Activated T-cell treated with anti-CD3 and anti-CD28 coated beads, Interleukin-2, amount 50 U/mL, for 1 hour (primary cell): Measurements from ENCODE around the gene ULK2.

ENCODE experiments used
- DNase-seq: peaks from one replicate; pipeline ENCODE4 v3.0.0-alpha.2; 2020

Gene ULK2

DNA sequence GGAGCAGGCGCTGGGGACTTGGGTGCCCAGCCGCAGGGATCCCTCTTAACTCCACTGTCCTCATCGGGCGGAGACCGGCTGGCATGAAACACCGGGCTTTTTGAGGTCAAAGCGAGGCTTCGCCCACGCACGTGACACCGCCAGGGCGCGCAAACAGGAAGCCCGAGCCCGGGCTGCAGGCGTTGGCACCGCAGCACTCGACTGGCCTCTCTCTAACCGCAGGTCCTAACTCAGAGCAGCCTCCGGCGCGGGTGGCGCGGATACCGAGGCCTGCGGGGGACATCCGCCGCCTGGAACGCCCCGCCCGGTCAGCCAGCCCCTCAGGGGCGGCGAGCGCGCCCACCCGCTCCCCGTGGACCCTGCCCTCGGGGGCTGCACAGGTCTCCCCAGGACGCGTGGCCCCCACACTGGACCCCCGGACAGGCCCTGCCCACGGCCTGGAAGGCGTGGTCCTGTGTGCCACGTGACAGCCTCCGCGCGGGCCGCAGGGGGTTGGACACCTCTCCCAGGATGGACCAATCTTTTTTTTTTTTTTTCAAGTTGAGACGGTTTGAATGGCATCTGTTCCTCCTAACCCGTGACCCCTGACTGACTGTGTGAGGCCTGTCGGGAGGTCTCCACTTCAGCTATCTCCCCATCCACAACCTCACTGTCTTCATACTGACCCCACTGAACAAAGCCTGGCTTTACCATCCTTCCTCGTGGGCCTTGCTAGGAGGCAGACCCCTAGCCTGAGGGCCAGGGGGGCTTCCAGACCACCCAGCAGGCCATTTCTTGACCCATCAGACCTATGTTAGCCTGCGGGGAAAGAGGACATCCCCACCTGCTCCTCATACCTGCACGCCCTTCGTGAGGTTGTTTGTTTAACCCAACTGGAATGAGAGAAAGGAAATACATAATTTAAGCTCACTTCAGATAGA is 143.0 kb downstream of the ULK2 start:
- DNase-seq, result peak; percentile 49

DNA sequence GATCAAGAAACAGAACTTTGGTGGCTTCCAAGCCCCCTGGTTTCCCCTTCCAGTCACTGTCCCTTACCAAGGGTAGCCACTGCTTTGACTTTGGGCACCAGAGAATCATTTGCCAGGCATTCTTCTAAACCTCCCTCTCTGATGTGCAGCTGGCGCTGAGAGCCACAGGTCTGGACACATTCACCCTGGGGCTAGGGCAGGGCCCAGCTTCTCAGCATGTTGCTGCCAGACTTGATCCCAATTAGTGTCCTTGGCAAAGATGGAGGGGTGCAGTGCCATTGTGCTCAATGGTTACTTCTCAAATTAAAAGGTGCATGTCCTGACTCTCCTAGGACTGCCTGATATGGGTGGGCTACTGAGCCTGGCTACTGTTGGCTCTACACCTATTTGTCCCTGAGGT is 143.8 kb downstream of the ULK2 start:
- no peak for DNase-seq
